ENCODE data around the gene TBCE.

Gene TBCE

GRCh38 chr1:235330918-235331285 lies 36.3 kb upstream of the TBCE start:
- TF ChIP-seq CTCF (IDR thresholded peaks at IDR 0.05; ENCODE audit: extremely low read depth, insufficient read depth, missing control alignments), result no peak

DNA sequence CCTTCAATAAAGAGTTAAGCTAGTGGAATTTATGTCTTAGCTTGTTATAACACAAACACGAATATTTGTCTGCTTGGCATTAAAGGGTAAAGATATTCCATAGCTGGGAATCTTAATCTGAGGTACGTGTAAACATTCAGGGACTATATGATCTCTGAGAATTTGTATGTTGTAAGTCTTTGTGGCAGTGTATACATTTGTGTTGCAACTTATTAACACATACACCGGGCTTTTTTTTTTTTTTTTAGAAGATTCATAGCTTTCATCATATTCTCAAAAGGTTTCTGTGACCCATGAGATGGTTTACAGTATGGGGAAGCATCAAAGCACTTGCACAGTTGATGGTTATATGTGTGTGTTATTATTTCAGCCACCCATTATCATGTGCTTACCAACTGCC lies 35.8 kb upstream of the TBCE start:
- no peak for DNase-seq (ENCODE audit: low spot score)
- no peak for TF ChIP-seq CTCF (IDR thresholded peaks at IDR 0.05; ENCODE audit: extremely low read depth, insufficient read depth, missing control alignments)
- in situ Hi-C loops (cut with MboI; ENCODE audit: low pct_unique_long_range_greater_than_20kb, low sequenced_read_pairs, unreplicated experiment), result no loop called here

More at GRCh38 chr1:235330918-235331285, 36.3 kb upstream of the TBCE start:
- no peak for DNase-seq (ENCODE audit: low spot score)
- in situ Hi-C loops (cut with MboI; ENCODE audit: low pct_unique_long_range_greater_than_20kb, low sequenced_read_pairs, unreplicated experiment), result no loop called here

DNA sequence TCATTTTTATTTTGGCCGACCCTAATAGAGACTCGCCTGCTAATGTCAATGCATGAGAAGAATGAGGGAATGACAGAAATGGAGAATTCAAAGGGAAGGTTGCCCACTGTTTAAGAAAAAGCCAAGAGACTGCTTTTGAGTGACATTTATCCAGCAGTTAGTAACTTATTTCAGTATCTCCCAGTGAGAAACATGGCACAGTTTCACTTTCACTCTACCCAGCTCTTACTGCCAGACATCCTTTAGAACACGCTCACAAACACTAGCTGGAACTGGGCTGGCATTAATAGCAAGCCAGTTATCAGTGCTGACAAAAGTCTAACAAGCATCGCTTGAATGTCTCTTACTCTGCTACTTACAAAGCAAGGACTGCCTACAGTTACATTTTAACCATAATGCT lies 30.3 kb upstream of the TBCE start:
- no peak for TF ChIP-seq CTCF (IDR thresholded peaks at IDR 0.05; ENCODE audit: extremely low read depth, insufficient read depth, missing control alignments)
- DNase-seq (ENCODE audit: low spot score), result no peak
- in situ Hi-C loops (cut with MboI; ENCODE audit: low pct_unique_long_range_greater_than_20kb, low sequenced_read_pairs, unreplicated experiment), result no loop called here

- no peak for TF ChIP-seq CTCF (IDR thresholded peaks at IDR 0.05; ENCODE audit: extremely low read depth, insufficient read depth, missing control alignments)
- no peak for DNase-seq (ENCODE audit: low spot score)
- in situ Hi-C loops (cut with MboI; ENCODE audit: low pct_unique_long_range_greater_than_20kb, low sequenced_read_pairs, unreplicated experiment), result no loop called here
Measured at GRCh38 chr1:235339746-235340145, 27.5 kb upstream of the TBCE start.

- in situ Hi-C loops (cut with MboI; ENCODE audit: low pct_unique_long_range_greater_than_20kb, low sequenced_read_pairs, unreplicated experiment), result no loop called here
- no peak for DNase-seq (ENCODE audit: low spot score)
- TF ChIP-seq CTCF (IDR thresholded peaks at IDR 0.05; ENCODE audit: extremely low read depth, insufficient read depth, missing control alignments), result no peak
Measured at GRCh38 chr1:235341334-235341733, 25.9 kb upstream of the TBCE start.

GRCh38 chr1:235342039-235342438 lies 25.2 kb upstream of the TBCE start:
- no peak for TF ChIP-seq CTCF (IDR thresholded peaks at IDR 0.05; ENCODE audit: extremely low read depth, insufficient read depth, missing control alignments)
- DNase-seq (ENCODE audit: low spot score), result no peak
- in situ Hi-C loops (cut with MboI; ENCODE audit: low pct_unique_long_range_greater_than_20kb, low sequenced_read_pairs, unreplicated experiment), result no loop called here

GRCh38 chr1:235342471-235342870 lies 24.8 kb upstream of the TBCE start:
- DNase-seq (ENCODE audit: low spot score), result no peak
- in situ Hi-C loops (cut with MboI; ENCODE audit: low pct_unique_long_range_greater_than_20kb, low sequenced_read_pairs, unreplicated experiment), result no loop called here
- no peak for TF ChIP-seq CTCF (IDR thresholded peaks at IDR 0.05; ENCODE audit: extremely low read depth, insufficient read depth, missing control alignments)

Measured in GM13977 (cell line).